NAMALWA (cell line): Measurements from ENCODE around the gene SNRNP35.
"Not testable (repeated sequence)": the region's sequence is repeated elsewhere in the genome, so short reads cannot be mapped to it uniquely, and the experiment has no call there.

Experiments used
- DNase-seq: peaks from one replicate; pipeline ENCODE4 v3.0.0-alpha.2; 2015; ENCODE audit warnings: low spot score

SNRNP35 gene

GRCh38 chr12:123449249-123449733, 8.6 kb upstream of the SNRNP35 start:
- no peak for DNase-seq

GRCh38 chr12:123449856-123450255, 8.1 kb upstream of the SNRNP35 start:
- DNase-seq, result no peak

DNA sequence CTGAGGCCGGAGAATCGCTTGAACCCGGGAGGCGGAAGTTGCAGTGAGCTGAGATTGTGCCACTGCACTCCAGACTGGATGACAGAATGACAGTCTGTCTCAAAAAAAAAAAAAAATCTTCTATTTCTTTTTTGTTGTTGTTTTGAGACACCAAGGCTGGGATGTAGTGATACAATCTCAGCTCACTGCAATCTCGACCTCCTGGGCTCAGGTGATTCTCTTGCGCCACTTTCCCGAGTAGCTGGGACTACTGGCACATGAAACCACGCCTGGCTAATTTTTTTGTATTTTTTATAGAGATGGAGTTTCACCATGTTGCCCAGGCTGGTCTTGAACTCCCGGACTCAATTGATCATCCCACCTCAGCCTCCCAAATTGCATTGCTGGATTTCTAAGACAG, 7.3 kb upstream of the SNRNP35 start:
- no peak for DNase-seq

DNA sequence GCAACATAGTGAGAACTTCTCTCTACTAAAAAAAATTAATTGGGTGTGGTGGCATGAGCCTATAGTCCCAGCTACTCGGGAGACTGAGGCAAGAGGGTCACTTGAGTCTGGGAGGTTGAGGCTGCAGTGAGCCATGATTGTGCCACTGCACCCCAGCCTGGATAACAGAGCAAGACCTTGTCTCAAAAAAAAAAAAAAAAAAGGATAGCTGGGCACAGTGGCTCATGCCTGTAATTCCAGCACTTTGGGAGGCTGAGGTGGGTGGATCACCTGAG, 5.7 kb upstream of the SNRNP35 start:
- not testable (repeated sequence) for DNase-seq

DNA sequence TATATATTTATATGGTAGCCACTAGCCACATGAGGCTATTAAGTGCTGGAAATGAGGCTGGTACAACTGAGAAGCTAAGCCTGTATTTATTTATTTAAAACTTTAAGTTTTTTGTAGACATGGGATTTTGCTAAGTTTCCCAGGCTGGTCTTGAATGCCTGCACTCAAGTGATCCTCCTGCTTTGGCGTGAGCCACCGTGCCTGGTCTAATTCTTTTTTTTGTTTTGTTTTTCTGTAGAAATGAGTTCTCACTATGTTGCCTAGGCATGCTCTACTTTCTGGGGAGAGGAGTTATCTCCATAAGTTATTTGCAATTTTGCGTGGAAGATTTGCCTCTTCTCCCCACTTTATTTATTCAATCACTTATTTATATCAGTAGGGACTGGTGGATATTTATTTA, 4.8 kb upstream of the SNRNP35 start:
- DNase-seq, result no peak

GRCh38 chr12:123463174-123463573, 5.2 kb downstream of the SNRNP35 start:
- not testable (repeated sequence) for DNase-seq

- DNase-seq, result no peak
Measured at GRCh38 chr12:123465084-123465483, 7.1 kb downstream of the SNRNP35 start.

DNA sequence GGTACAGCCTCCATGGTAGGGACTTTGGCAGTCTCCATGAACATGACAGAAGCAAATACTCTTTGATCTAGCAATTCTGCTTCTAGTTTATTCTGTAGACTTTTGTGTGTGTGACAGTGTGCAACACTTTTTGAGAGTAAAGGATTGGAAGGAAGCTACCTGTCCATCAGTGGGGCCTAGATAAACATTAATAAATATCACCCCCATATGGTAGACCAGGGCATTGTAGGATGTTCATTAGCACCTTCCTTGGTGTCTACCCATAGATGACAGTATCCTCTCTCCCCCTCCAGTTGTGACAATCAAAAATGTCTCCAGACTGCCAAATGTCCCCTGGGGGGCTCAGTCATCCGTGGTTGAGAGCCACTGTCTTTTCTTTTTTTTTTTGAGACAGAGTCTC, 10.8 kb downstream of the SNRNP35 start:
- peak; percentile 54 for DNase-seq

- DNase-seq, result no peak
Measured at GRCh38 chr12:123469978-123470377, 12.0 kb downstream of the SNRNP35 start.

GRCh38 chr12:123471374-123472068, 13.6 kb downstream of the SNRNP35 start:
- no peak for DNase-seq

DNA sequence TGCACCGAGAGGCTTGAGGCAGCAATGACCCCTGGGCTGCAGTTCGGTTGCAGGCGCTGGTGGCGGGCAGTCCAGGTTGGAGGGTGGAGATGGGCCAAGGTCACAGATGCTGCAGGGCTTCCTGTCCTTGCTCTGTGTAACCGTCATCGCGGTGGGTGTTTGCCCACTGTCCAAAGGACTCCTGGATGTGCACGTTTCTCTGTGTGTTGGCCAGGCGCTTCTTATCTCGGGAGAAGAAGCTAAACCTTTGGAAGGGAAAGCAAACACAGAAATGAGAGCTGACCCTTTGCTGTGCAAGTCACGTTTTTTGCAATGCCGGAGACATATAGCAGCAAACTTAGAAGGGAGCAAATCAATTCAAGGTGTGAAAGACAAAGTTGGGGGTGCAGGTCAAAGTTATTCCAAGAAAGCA, 14.5 kb downstream of the SNRNP35 start:
- no peak for DNase-seq

- DNase-seq, result no peak
Measured at GRCh38 chr12:123474485-123475245, 16.7 kb downstream of the SNRNP35 start.

- no peak for DNase-seq
Measured at GRCh38 chr12:123475246-123475703, 17.3 kb downstream of the SNRNP35 start.

- no peak for DNase-seq
Measured at GRCh38 chr12:123478069-123478468, 20.1 kb downstream of the SNRNP35 start.

GRCh38 chr12:123478762-123479161, 20.8 kb downstream of the SNRNP35 start:
- DNase-seq, result no peak

- DNase-seq, result no peak
Measured at GRCh38 chr12:123479442-123480180, 21.7 kb downstream of the SNRNP35 start.

DNA sequence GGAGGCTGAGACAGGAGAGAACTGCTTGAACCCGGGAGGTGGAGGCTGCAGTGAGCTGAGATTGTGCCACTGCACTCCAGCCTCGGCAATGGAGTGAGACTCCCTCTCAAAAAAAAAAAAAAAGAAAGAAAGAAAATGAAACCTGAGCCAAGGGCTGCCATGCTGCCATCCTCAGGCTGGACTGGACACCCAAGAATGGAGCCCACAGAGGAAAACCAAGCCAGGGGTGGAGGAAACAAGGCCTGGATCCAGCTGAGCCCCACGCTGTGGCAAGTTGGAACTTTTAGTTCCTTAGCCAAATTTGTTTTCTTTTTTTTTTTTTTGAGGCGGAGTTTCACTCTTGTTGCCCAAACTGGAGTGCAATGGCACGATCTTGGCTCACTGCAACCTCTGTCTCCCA, 23.3 kb downstream of the SNRNP35 start:
- DNase-seq, result not testable (repeated sequence)

DNA sequence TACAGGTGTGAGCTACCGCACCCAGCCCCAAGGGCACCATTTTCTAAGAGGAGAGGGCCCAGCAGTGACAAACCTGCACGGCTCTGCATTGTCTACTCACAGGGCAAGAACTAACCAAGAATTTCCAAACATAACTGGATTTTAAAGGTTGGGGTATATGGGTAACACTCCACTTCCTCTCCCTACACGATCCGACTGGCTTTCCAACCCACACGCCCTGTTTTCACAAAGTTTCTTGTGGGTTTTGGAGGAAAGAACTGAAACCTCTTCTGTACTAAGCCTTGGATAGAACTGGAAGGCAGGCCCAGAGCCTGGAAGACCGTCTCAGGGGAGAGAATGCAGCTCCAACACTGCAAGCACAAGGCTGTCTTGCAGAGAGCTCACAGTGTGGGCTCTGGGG, 24.9 kb downstream of the SNRNP35 start:
- DNase-seq, result no peak

DNA sequence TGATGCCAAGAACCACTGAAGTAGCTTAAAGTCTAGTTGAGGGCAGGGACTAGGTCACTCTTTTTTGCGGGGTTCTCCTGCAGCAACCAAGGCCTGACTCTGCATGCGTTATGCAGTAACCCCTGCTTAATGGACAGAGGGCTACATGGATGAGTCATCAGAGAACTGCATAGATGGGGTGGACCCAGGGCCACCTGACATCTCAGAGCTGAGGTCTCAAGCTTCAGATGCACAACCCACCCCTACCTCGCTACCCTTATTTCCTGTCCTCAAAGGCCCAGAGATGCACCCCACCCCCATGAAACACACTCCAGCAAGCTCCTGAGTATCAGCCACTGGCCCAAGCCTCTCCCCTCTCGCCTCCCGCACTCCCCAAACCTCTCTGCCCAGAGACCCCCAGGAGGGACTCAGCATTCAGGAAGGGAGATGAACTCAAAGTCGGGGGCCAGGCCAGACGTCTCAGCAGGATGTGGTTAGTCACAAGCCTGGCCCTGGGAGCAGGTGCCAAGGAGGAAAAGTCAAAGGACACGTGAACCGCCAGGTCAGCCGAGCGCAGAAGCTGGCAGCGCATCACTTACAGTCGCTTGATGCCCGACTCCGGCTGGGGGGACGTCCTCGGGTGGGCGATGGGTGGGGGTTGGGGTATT, 25.8 kb downstream of the SNRNP35 start:
- DNase-seq, result no peak

DNA sequence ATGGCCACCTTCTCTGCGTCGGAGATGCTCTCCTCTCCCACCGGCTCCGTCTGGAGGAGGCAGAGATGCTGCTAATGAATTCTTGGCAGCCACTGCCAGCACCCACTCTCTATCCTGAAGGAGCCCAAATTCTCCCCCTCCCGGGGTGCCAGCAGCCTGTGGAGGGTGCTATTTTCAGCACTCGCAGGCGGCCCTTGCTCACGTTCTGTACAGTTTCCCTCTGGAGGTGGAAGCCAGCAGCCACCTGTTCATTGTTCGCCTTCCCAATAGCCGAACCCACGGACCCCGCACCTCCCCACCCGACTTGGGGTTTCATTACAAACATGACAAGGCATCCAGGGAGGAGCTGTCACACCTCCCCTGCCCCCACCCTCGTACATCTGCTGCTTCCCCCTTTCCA, 27.8 kb downstream of the SNRNP35 start:
- DNase-seq, result no peak

- DNase-seq, result no peak
Measured at GRCh38 chr12:123487428-123487827, 29.5 kb downstream of the SNRNP35 start.

- no peak for DNase-seq
Measured at GRCh38 chr12:123488539-123489230, 30.7 kb downstream of the SNRNP35 start.
